GM23248 (cell line): ENCODE data around the gene MSANTD1.

Experiments used
- EZH2 ChIP-seq: fragments of 200-600 bp; sonication (generic); IDR thresholded peaks from 2 replicates; pipeline ENCODE4 v1.6.1; 2018; ENCODE audit warnings: antibody characterized with exemption, mild to moderate bottlenecking; ENCODE audit not compliant: insufficient read depth, poor library complexity, severe bottlenecking
- EZH2phosphoT487 ChIP-seq: fragments of 200-600 bp; sonication (generic); IDR thresholded peaks from 2 replicates; pipeline ENCODE4 v1.6.1; 2018; ENCODE audit warnings: antibody characterized with exemption, moderate library complexity, mild to moderate bottlenecking, low read depth; ENCODE audit not compliant: insufficient read depth

- TF ChIP-seq EZH2phosphoT487 (no peak), EZH2 (no peak)
Measured at GRCh38 chr4:3201718-3202702, 46.9 kb upstream of the MSANTD1 start.
